Neural cell (in vitro differentiated cells): ENCODE measurements around the gene TLE4. TPM values are rescaled to one million over a fixed set of nuclear protein-coding genes. Genes with fewer than 3 reads are reported as not detected.

ENCODE experiments used
- H2AFZ ChIP-seq: fragments of 200-600, 300-800 bp; sonication (generic), shearing (Covaris generic); 2 replicates; pipeline ENCODE4 v1.6.0; 2014; ENCODE audit warnings: low read depth, mild to moderate bottlenecking, antibody characterized with exemption, low read length, moderate library complexity
- H3F3A ChIP-seq: fragments of 200-600 bp; shearing (Covaris generic); 2 replicates; pipeline ENCODE4 v1.6.1; 2016; ENCODE audit warnings: mild to moderate bottlenecking, moderate library complexity, mixed read lengths, antibody characterized with exemption, low read length; ENCODE audit not compliant: insufficient read depth, poor library complexity, severe bottlenecking
- H3K27ac ChIP-seq: fragments of 200-600, 300-800 bp; sonication (generic), shearing (Covaris generic); 2 replicates; pipeline ENCODE4 v1.5.1; 2014; ENCODE audit warnings: mild to moderate bottlenecking, low read length, moderate library complexity
- H3K27me3 ChIP-seq: fragments of 300-800, 200-600 bp; sonication (generic), shearing (Covaris generic); 2 replicates; pipeline ENCODE4 v1.6.0; 2014; ENCODE audit warnings: mild to moderate bottlenecking, low read depth, low read length, moderate library complexity; ENCODE audit not compliant: insufficient read depth
- H3K36me3 ChIP-seq: fragments of 300-800, 200-600 bp; sonication (generic), shearing (Covaris generic); 2 replicates; pipeline ENCODE4 v1.5.1; 2014; ENCODE audit warnings: mild to moderate bottlenecking, antibody characterized with exemption, low read length, moderate library complexity; ENCODE audit not compliant: insufficient read depth
- H3K4me2 ChIP-seq: fragments of 300-800, 200-600 bp; sonication (generic), shearing (Covaris generic); 2 replicates; pipeline ENCODE4 v1.6.0; 2014; ENCODE audit warnings: mild to moderate bottlenecking, low read length
- H3K4me3 ChIP-seq: fragments of 300-800, 200-600 bp; sonication (generic), shearing (Covaris generic); 2 replicates; pipeline ENCODE4 v1.5.1; 2014; ENCODE audit warnings: mild to moderate bottlenecking, low read length, moderate library complexity
- H3K79me2 ChIP-seq: fragments of 200-600 bp; shearing (Covaris generic); replicated peaks from 2 replicates; pipeline ENCODE4 v1.6.0; 2014; ENCODE audit warnings: mild to moderate bottlenecking, low read length, moderate library complexity; ENCODE audit not compliant: insufficient read depth
- H3K9ac ChIP-seq: fragments of 300-800, 200-600 bp; sonication (generic), shearing (Covaris generic); 2 replicates; pipeline ENCODE4 v1.6.1; 2016; ENCODE audit warnings: mild to moderate bottlenecking, low read length, mixed read lengths
- H3K9me2 ChIP-seq: fragments of 200-600 bp; shearing (Covaris generic); 2 replicates; pipeline ENCODE4 v1.6.1; 2016; ENCODE audit warnings: mild to moderate bottlenecking, low read length, mixed read lengths; ENCODE audit not compliant: insufficient read depth
- H3K9me3 ChIP-seq: fragments of 200-600, 300-800 bp; sonication (generic), shearing (Covaris generic); 2 replicates; pipeline ENCODE4 v1.6.1; 2016; ENCODE audit warnings: mild to moderate bottlenecking, mixed run types, low read length, moderate library complexity, mixed read lengths
- H4K20me1 ChIP-seq: fragments of 200-600 bp; shearing (Covaris generic); 2 replicates; pipeline ENCODE4 v1.6.1; 2016; ENCODE audit warnings: mild to moderate bottlenecking, mixed run types; ENCODE audit not compliant: insufficient read depth
- EP300 ChIP-seq: fragments of 450-650 bp; conservative IDR thresholded peaks from 2 replicates; pipeline ENCODE4 v1.6.1; 2014; ENCODE audit warnings: antibody characterized with exemption, mild to moderate bottlenecking, moderate library complexity; ENCODE audit not compliant: poor library complexity, severe bottlenecking
- EZH2 ChIP-seq: fragments of 200-600, 300-800 bp; shearing (Covaris generic), sonication (generic); IDR thresholded peaks from 2 replicates; pipeline ENCODE4 v1.6.1; 2014; ENCODE audit warnings: antibody characterized with exemption, low read length, borderline replicate concordance, mild to moderate bottlenecking; ENCODE audit not compliant: insufficient read depth, poor library complexity, severe bottlenecking
- MXI1 ChIP-seq: fragments of 450-650 bp; conservative IDR thresholded peaks from 2 replicates; pipeline ENCODE4 v1.6.1; 2014; ENCODE audit warnings: antibody characterized with exemption, mild to moderate bottlenecking; ENCODE audit not compliant: poor library complexity, severe bottlenecking
- POLR2AphosphoS5 ChIP-seq: IDR thresholded peaks from 2 replicates; pipeline ENCODE4 v1.6.1; 2012
- SMC3 ChIP-seq: fragments of 450-650 bp; conservative IDR thresholded peaks from 2 replicates; pipeline ENCODE4 v1.6.1; 2014; ENCODE audit warnings: antibody characterized with exemption, mild to moderate bottlenecking, moderate library complexity; ENCODE audit not compliant: poor library complexity
- TAF1 ChIP-seq: IDR thresholded peaks from 2 replicates; pipeline ENCODE4 v1.6.1; 2012; ENCODE audit warnings: low read depth
- polyA plus RNA-seq: library from polyadenylated mRNA; depleted of rRNA; stranded (reverse); fragments of >200 nt; gene quantifications from 2 replicates; pipeline ENCODE4 v1.2.3, GENCODE V29; 2014
- TF ChIP-seq, protein P1 (sequence below): fragments of 450-650 bp; IDR thresholded peaks from 2 replicates; pipeline ENCODE4 v1.5.1; 2014; ENCODE audit warnings: antibody characterized with exemption, mild to moderate bottlenecking, moderate library complexity; ENCODE audit not compliant: poor library complexity, severe bottlenecking
- TF ChIP-seq, protein P2 (sequence below): IDR thresholded peaks from 2 replicates; pipeline ENCODE4 v1.6.1; 2012; ENCODE audit warnings: borderline replicate concordance

Gene TLE4
- polyA plus RNA-seq, 1 donor from 2014 or later: 143 TPM

DNA sequence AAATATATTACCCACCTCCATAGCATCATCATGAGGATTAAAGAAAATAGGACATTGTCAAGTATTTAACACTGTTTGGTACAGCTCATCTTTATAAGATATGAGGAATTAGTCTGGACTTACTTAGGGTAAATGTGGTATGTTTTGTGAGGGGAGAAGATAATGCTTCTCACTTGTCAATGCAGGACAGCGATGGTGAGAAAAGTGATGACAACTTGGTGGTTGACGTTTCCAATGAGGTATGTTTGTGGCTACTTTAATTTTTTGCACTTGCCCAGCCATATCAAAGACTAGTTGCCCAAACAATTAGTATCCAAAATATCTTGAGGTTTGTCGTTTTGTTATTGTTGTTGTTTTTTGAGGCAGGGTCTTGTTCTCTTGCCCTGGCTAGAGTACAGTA is 133.9 kb downstream of the TLE4 start:
- no peaks in the 10 kb centered on the region for H4K20me1 ChIP-seq
- no peaks in the 10 kb centered on the region for H3K9me2 ChIP-seq
- no peak overlapping the region for H2AFZ ChIP-seq
- no peak overlapping the region for H3K4me2 ChIP-seq
- H3F3A ChIP-seq: no peaks in the 10 kb centered on the region
- H3K79me2 ChIP-seq: peaks cover 12% of the 10 kb centered on the region
- no peak overlapping the region for H3K27ac ChIP-seq
- no peak for TF ChIP-seq EZH2
- no peak overlapping the region for H3K4me3 ChIP-seq
- H3K9me3 ChIP-seq: no peaks in the 10 kb centered on the region
- peaks cover 29% of the 10 kb centered on the region for H3K36me3 ChIP-seq
- no peaks in the 10 kb centered on the region for H3K27me3 ChIP-seq
- H3K9ac ChIP-seq: no peak overlapping the region

DNA sequence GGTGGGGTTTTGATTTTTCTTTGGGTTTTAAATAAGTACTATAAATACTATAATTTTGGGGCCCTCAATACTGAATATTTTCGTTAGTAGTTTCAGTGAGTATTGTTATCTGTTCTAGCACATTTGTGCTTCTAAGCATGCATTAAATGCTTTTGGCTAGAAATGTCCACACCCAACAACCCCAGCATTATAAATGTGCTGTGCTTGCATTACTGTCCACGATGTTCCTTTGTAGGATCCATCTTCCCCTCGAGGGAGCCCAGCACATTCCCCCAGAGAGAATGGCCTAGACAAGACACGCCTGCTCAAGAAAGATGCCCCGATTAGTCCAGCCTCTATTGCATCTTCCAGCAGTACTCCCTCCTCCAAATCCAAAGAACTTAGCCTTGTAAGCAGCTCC is 134.7 kb downstream of the TLE4 start:
- H4K20me1 ChIP-seq: no peaks in the 10 kb centered on the region
- no peak overlapping the region for H3K9ac ChIP-seq
- no peak overlapping the region for H3K4me2 ChIP-seq
- no peak for TF ChIP-seq POLR2AphosphoS5
- TF ChIP-seq, protein P1, sequence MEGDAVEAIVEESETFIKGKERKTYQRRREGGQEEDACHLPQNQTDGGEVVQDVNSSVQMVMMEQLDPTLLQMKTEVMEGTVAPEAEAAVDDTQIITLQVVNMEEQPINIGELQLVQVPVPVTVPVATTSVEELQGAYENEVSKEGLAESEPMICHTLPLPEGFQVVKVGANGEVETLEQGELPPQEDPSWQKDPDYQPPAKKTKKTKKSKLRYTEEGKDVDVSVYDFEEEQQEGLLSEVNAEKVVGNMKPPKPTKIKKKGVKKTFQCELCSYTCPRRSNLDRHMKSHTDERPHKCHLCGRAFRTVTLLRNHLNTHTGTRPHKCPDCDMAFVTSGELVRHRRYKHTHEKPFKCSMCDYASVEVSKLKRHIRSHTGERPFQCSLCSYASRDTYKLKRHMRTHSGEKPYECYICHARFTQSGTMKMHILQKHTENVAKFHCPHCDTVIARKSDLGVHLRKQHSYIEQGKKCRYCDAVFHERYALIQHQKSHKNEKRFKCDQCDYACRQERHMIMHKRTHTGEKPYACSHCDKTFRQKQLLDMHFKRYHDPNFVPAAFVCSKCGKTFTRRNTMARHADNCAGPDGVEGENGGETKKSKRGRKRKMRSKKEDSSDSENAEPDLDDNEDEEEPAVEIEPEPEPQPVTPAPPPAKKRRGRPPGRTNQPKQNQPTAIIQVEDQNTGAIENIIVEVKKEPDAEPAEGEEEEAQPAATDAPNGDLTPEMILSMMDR: no peak
- no peak for TF ChIP-seq TAF1
- no peaks in the 10 kb centered on the region for H3K9me3 ChIP-seq
- H3K79me2 ChIP-seq: peaks cover 6% of the 10 kb centered on the region
- H3K27me3 ChIP-seq: no peaks in the 10 kb centered on the region
- no peaks in the 10 kb centered on the region for H3K9me2 ChIP-seq
- no peak overlapping the region for H2AFZ ChIP-seq
- no peak overlapping the region for H3K27ac ChIP-seq
- peaks cover 29% of the 10 kb centered on the region for H3K36me3 ChIP-seq
- no peak overlapping the region for H3K4me3 ChIP-seq
- no peaks in the 10 kb centered on the region for H3F3A ChIP-seq

DNA sequence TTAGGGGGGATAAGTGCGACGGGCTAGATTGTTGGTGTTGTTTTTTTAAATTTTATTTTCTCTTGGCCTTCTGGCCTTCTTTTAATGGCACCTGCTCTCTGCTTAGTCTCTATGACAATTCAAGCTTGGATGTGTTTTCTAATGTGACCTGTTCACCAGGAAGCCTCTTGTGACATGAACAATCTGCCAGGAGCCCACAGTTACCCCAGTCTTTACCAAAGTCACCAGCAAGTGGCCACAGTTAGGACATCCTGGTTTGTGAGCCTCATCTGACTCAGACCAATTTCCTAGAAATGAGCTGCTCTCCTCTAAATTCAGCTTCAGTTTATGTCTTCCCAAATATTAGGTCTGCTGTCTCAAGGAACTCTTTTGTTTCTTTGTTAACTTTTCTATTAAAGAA is 135.8 kb downstream of the TLE4 start:
- Histone ChIP-seq H4K20me1 (no peaks in the 10 kb centered on the region), H3K4me2 (no peak overlapping the region), H3F3A (no peaks in the 10 kb centered on the region), H3K9ac (no peak overlapping the region), H3K9me2 (no peaks in the 10 kb centered on the region), H2AFZ (no peak overlapping the region), H3K27me3 (no peaks in the 10 kb centered on the region), H3K4me3 (no peak overlapping the region), H3K9me3 (no peaks in the 10 kb centered on the region), H3K27ac (no peak overlapping the region), H3K36me3 (peaks cover 31% of the 10 kb centered on the region), H3K79me2 (no peaks in the 10 kb centered on the region)
- TF ChIP-seq TAF1 (no peak), SMC3 (no peak), EZH2 (no peak), MXI1 (no peak), EP300 (no peak)
- TF ChIP-seq, protein P1: no peak
- TF ChIP-seq, protein P2, sequence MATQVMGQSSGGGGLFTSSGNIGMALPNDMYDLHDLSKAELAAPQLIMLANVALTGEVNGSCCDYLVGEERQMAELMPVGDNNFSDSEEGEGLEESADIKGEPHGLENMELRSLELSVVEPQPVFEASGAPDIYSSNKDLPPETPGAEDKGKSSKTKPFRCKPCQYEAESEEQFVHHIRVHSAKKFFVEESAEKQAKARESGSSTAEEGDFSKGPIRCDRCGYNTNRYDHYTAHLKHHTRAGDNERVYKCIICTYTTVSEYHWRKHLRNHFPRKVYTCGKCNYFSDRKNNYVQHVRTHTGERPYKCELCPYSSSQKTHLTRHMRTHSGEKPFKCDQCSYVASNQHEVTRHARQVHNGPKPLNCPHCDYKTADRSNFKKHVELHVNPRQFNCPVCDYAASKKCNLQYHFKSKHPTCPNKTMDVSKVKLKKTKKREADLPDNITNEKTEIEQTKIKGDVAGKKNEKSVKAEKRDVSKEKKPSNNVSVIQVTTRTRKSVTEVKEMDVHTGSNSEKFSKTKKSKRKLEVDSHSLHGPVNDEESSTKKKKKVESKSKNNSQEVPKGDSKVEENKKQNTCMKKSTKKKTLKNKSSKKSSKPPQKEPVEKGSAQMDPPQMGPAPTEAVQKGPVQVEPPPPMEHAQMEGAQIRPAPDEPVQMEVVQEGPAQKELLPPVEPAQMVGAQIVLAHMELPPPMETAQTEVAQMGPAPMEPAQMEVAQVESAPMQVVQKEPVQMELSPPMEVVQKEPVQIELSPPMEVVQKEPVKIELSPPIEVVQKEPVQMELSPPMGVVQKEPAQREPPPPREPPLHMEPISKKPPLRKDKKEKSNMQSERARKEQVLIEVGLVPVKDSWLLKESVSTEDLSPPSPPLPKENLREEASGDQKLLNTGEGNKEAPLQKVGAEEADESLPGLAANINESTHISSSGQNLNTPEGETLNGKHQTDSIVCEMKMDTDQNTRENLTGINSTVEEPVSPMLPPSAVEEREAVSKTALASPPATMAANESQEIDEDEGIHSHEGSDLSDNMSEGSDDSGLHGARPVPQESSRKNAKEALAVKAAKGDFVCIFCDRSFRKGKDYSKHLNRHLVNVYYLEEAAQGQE: no peak
